Breast epithelium (tissue), 3 donors: ENCODE results near the gene SLC6A19.

Source experiments
- CTCF ChIP-seq, 3 donors: fragments of 450-650 bp; IDR thresholded peaks; one replicate each; pipeline ENCODE4 v1.5.1; 2016 to 2017; ENCODE audit warnings: antibody characterized with exemption in 3 of 3, mild to moderate bottlenecking in 3 of 3, moderate library complexity in 3 of 3
- POLR2A ChIP-seq: fragments of 450-650 bp; IDR thresholded peaks from one replicate; pipeline ENCODE4 v1.6.1; 2016; ENCODE audit warnings: antibody characterized with exemption, mild to moderate bottlenecking, moderate library complexity

- no peak for TF ChIP-seq POLR2A
- TF ChIP-seq CTCF (IDR thresholded peaks at IDR 0.05), result no peak
Observed at GRCh38 chr5:1261643-1262042, 60.2 kb downstream of the SLC6A19 start.
